Measurements from ENCODE around the gene CLEC2B.

The CLEC2B gene

DNA sequence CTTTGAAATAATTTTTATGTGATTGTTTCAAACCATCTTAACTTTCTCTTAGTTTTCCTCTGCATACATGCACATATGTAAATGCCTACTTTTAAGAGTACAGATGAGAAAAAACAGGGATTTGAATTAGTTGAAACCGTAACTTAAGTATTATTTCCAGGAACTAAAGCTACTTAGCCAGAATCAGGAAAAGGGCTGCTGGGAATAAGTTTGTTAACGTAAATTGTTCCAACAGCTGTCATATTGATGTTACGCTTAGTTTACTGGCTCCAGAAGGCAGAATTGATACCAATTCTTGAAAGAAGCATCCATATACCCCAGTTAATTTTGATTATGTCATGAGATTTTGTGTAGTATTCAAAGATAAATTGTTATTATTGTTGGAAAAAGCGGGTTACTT is 59.8 kb downstream of the CLEC2B start:
- Histone ChIP-seq H3K4me3 (ENCODE audit: extremely low read depth, insufficient read depth, low read length, poor library complexity, severe bottlenecking) (no peak overlapping the region), H3K27ac (ENCODE audit: low read depth, low read length, severe bottlenecking) (no peak overlapping the region), H3K36me3 (ENCODE audit: control insufficient read depth, insufficient read depth, low read length) (no peaks in the 10 kb centered on the region), H3K4me1 (ENCODE audit: control insufficient read depth, insufficient read depth, low read length, poor library complexity, severe bottlenecking) (no peaks in the 10 kb centered on the region), H3K9me3 (ENCODE audit: control insufficient read depth, low read length) (no peaks in the 10 kb centered on the region)
- 100% methylated on average over 2 of the region's 4 CpGs; no CpG with 5 or more reads in 1 of the 2 experiments for WGBS, 2 experiments (ENCODE audit: insufficient coverage in 2 of 2)

DNA sequence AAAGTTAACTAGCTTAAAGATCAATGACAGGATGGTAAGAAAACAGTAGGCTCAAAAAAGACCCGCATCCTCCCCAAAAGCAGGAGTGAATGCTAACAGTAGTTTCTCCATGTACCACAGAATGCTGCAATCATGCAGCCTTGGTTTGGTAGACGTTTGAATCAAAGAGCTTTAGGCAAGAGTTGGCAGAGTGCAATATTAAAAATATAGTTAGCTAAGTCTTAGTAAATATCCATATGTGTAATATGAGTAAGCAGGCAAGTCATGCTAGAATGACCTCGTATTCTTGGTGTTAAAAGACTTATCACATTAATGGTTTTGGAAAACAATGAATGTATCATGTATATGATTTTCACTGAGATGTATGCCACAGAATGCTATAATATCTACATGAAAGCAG is 60.6 kb downstream of the CLEC2B start:
- H3K9me3 ChIP-seq (ENCODE audit: control insufficient read depth, low read length), result no peaks in the 10 kb centered on the region
- no peaks in the 10 kb centered on the region for H3K36me3 ChIP-seq (ENCODE audit: control insufficient read depth, insufficient read depth, low read length)
- H3K27ac ChIP-seq (ENCODE audit: low read depth, low read length, severe bottlenecking), result no peak overlapping the region
- no peaks in the 10 kb centered on the region for H3K4me1 ChIP-seq (ENCODE audit: control insufficient read depth, insufficient read depth, low read length, poor library complexity, severe bottlenecking)
- H3K4me3 ChIP-seq (ENCODE audit: extremely low read depth, insufficient read depth, low read length, poor library complexity, severe bottlenecking), result no peak overlapping the region
- WGBS, 2 experiments (ENCODE audit: insufficient coverage in 2 of 2), result 100% methylated on average over 1 of the region's 3 CpGs

DNA sequence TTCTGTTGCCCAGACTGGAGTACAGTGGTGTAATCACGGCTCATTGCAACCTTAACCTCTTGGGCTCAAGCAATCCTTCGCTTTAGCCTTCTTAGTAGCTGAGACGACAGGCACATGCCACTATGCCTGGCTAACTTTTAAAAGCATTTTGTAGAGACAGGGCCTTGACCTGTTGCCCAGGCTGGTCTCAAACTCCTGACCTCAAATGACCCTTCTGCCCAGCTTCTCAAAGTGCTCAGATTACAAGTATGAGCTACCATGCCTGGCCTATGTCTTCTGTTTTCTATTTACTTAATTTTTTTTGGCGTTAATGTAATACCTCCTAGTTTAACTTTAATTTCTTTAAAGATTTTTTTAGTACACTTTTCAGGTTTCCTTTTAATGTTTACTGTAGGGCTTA is 62.4 kb downstream of the CLEC2B start:
- H3K4me1 ChIP-seq (ENCODE audit: control insufficient read depth, insufficient read depth, low read length, poor library complexity, severe bottlenecking), result no peaks in the 10 kb centered on the region
- no peaks in the 10 kb centered on the region for H3K36me3 ChIP-seq (ENCODE audit: control insufficient read depth, insufficient read depth, low read length)
- no peaks in the 10 kb centered on the region for H3K9me3 ChIP-seq (ENCODE audit: control insufficient read depth, low read length)
- no peak overlapping the region for H3K4me3 ChIP-seq (ENCODE audit: extremely low read depth, insufficient read depth, low read length, poor library complexity, severe bottlenecking)
- H3K27ac ChIP-seq (ENCODE audit: low read depth, low read length, severe bottlenecking), result no peak overlapping the region
- 92 to 93% methylated on average over 3 of the region's 4 CpGs for WGBS, 2 experiments (ENCODE audit: insufficient coverage in 2 of 2)

DNA sequence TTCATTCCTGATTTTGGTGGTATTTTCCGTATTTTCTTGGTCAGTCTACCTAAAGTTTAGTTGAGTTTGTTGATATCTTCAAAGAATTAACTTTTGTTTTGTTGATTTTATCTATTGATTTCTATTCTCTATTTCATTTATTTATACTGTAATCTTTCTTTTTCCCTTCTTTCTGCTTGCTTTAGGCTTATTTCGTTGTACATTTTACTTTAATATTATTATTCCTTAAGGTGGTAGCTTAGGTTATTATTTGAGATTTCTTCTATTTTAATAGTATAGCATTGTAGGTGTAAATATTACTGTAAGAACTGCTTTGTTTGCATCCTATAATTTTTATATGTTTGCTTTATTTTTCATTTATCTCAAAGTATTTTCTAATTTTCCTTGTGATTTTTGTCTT is 63.3 kb downstream of the CLEC2B start:
- Histone ChIP-seq H3K27ac (ENCODE audit: low read depth, low read length, severe bottlenecking) (no peak overlapping the region), H3K4me1 (ENCODE audit: control insufficient read depth, insufficient read depth, low read length, poor library complexity, severe bottlenecking) (no peaks in the 10 kb centered on the region), H3K4me3 (ENCODE audit: extremely low read depth, insufficient read depth, low read length, poor library complexity, severe bottlenecking) (no peak overlapping the region), H3K36me3 (ENCODE audit: control insufficient read depth, insufficient read depth, low read length) (no peaks in the 10 kb centered on the region), H3K9me3 (ENCODE audit: control insufficient read depth, low read length) (no peaks in the 10 kb centered on the region)
- WGBS, 2 experiments (ENCODE audit: insufficient coverage in 2 of 2), result no CpG with 5 or more reads among the region's 2 CpGs

Measured in mesodermal cell (in vitro differentiated cells).